Measurements from ENCODE around the gene LSMEM2.

DNA sequence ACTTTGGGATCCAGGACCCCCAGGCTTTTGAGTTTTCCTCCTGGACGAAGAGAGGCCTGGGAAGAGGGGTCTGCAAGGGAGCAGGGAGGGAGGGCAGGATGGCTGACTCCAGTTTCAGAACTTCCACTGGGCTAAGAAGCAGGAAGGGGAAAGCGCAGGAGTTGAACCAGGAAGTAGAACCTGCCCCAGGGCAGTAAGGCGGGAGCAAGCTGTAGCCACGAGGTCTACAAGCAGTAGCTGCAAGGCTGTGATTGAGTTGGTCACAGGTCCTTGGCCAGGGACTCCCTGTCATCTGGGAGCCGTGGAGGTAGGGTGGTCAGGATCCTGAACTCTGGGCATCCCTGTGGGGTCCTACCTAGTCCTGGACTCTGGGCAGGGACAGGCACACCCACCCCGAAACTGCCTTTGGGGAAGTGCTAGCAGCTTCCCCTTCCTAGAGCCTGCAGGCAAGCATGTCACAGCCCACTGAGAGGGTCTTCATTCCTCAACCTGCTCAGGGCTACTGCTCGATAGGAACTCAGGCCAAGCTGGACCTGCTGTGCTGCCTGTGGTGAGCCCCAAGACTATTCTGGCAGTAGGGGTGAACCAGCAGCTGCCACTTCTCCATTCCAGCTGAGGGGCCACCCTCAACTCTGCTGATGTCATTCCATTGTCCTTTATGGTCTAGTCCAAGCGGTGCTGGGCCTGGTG lies 48.6 kb upstream of the LSMEM2 start:
- no peak for TF ChIP-seq FOXP2 (optimal IDR thresholded peaks at IDR 0.05; ENCODE audit: control extremely low read depth, extremely low read length, insufficient read depth)
- no peak for TF ChIP-seq POLR2AphosphoS5 (IDR thresholded peaks at IDR 0.05; ENCODE audit: borderline replicate concordance, low read depth, low read length)

Measured in SK-N-MC (cell line).